Measurements from ENCODE around the gene GPR158.

Gene GPR158

DNA sequence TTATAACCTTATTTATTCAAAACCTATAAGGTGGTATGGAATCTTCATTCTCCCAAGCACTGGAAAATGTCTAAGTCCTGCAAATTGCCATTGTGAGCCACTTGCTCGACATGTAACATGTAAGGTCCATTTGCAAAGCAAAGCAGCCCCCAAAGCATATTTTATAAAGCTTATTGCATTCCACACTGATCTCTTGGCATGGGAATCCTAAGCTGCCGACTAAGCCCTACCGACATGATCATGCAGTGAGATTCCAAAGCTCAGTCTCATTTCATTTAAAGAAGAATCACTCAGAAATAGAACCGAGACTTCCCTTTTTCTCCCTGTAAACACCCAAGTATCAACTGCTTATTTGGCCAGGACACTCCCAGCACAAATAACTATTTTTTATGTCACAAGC lies 425.9 kb downstream of the GPR158 start:
- no peaks in the 10 kb centered on the region for H3K4me1 ChIP-seq (ENCODE audit: low read depth, poor library complexity, severe bottlenecking)
- TF ChIP-seq, protein P1, sequence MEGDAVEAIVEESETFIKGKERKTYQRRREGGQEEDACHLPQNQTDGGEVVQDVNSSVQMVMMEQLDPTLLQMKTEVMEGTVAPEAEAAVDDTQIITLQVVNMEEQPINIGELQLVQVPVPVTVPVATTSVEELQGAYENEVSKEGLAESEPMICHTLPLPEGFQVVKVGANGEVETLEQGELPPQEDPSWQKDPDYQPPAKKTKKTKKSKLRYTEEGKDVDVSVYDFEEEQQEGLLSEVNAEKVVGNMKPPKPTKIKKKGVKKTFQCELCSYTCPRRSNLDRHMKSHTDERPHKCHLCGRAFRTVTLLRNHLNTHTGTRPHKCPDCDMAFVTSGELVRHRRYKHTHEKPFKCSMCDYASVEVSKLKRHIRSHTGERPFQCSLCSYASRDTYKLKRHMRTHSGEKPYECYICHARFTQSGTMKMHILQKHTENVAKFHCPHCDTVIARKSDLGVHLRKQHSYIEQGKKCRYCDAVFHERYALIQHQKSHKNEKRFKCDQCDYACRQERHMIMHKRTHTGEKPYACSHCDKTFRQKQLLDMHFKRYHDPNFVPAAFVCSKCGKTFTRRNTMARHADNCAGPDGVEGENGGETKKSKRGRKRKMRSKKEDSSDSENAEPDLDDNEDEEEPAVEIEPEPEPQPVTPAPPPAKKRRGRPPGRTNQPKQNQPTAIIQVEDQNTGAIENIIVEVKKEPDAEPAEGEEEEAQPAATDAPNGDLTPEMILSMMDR (conservative IDR thresholded peaks at IDR 0.05; ENCODE audit: low read depth, low read length): no peak
- H3K79me2 ChIP-seq (ENCODE audit: insufficient read depth, low read depth): no peaks in the 10 kb centered on the region
- no peak overlapping the region for H3K9ac ChIP-seq
- H3K4me3 ChIP-seq (IDR thresholded peaks at IDR 0.05; ENCODE audit: insufficient read depth, low read depth, low read length): no peak overlapping the region
- no peaks in the 10 kb centered on the region for H3K36me3 ChIP-seq (ENCODE audit: insufficient read depth)
- H4K20me1 ChIP-seq (ENCODE audit: insufficient read depth): no peaks in the 10 kb centered on the region
- H3K27me3 ChIP-seq (ENCODE audit: insufficient read depth, low read depth): no peaks in the 10 kb centered on the region
- no peak overlapping the region for H2AFZ ChIP-seq (ENCODE audit: low read depth)
- no peak overlapping the region for H3K27ac ChIP-seq
- H3K4me2 ChIP-seq: no peak overlapping the region

DNA sequence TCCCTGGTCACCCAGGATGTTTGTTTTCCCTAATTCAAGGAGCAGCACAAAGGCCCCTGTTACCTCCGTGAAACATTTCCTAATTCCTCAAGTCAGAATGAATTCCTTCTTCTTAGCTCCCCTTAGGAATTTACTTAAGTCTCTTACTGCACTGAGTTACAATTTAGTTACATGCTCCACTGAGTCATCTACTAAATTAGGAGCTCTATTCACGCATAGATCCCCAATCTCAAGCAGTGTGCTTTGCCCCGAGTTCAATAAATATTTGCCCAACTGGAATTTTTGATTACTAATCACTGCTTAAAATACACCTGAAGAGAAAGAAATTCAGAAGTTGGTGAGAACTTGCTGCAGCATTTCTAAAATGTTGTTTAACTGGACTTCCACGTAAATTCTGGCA lies 429.8 kb downstream of the GPR158 start:
- H3K4me3 ChIP-seq (IDR thresholded peaks at IDR 0.05; ENCODE audit: insufficient read depth, low read depth, low read length): no peak overlapping the region
- H3K9ac ChIP-seq: no peak overlapping the region
- no peaks in the 10 kb centered on the region for H3K4me1 ChIP-seq (ENCODE audit: low read depth, poor library complexity, severe bottlenecking)
- no peaks in the 10 kb centered on the region for H4K20me1 ChIP-seq (ENCODE audit: insufficient read depth)
- no peaks in the 10 kb centered on the region for H3K27me3 ChIP-seq (ENCODE audit: insufficient read depth, low read depth)
- no peaks in the 10 kb centered on the region for H3K79me2 ChIP-seq (ENCODE audit: insufficient read depth, low read depth)
- no peak overlapping the region for H2AFZ ChIP-seq (ENCODE audit: low read depth)
- TF ChIP-seq, protein P1 (conservative IDR thresholded peaks at IDR 0.05; ENCODE audit: low read depth, low read length): no peak
- no peak overlapping the region for H3K4me2 ChIP-seq
- H3K27ac ChIP-seq: no peak overlapping the region
- no peaks in the 10 kb centered on the region for H3K36me3 ChIP-seq (ENCODE audit: insufficient read depth)

DNA sequence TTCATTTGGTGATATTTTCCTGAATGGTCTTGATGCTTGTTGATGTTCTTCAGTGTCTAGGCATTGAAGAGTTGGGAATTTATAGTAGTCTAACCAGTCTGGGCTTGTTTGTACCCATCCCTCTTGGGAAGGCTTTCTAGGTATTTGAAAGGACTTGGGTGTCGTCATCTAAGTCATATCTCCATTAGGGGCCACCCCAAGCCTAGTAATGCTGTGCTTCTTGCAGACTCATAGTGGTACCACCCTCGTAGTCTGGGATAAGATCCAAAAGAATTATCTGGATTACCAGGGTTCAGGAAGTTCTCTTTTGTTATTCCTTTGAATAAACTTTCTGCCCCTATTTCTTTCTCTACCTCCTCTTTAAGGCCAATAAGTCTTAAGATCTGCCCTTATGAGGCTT lies 439.9 kb downstream of the GPR158 start:
- Histone ChIP-seq H3K4me2 (no peak overlapping the region), H3K4me3 (IDR thresholded peaks at IDR 0.05; ENCODE audit: insufficient read depth, low read depth, low read length) (no peak overlapping the region), H3K27ac (no peak overlapping the region), H3K4me1 (ENCODE audit: low read depth, poor library complexity, severe bottlenecking) (no peaks in the 10 kb centered on the region), H4K20me1 (ENCODE audit: insufficient read depth) (no peaks in the 10 kb centered on the region), H3K79me2 (ENCODE audit: insufficient read depth, low read depth) (no peaks in the 10 kb centered on the region), H2AFZ (ENCODE audit: low read depth) (no peak overlapping the region), H3K9ac (no peak overlapping the region), H3K27me3 (ENCODE audit: insufficient read depth, low read depth) (no peaks in the 10 kb centered on the region), H3K36me3 (ENCODE audit: insufficient read depth) (no peaks in the 10 kb centered on the region)
- TF ChIP-seq, protein P1 (conservative IDR thresholded peaks at IDR 0.05; ENCODE audit: low read depth, low read length): no peak

DNA sequence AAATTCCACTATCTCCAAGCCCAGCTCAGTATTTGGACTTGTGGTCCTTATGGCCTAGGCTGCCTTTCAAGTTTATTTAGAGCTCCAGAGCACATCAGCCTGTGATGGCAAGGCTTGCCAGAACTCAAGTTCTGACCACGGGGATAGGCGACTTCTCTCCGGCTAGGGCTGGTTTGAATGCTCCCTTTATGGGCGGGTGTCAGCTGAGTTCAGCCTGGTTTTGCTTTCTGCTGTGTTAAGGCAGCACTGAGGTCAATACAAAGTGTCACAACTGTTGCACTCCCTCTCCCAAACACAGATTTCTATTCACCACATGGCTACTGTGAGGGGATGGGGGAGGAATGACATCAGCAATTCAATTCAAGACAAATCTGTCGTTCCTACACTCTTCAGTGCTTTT lies 441.1 kb downstream of the GPR158 start:
- no peaks in the 10 kb centered on the region for H3K4me1 ChIP-seq (ENCODE audit: low read depth, poor library complexity, severe bottlenecking)
- H3K4me3 ChIP-seq (IDR thresholded peaks at IDR 0.05; ENCODE audit: insufficient read depth, low read depth, low read length): no peak overlapping the region
- no peaks in the 10 kb centered on the region for H3K36me3 ChIP-seq (ENCODE audit: insufficient read depth)
- H3K27me3 ChIP-seq (ENCODE audit: insufficient read depth, low read depth): no peaks in the 10 kb centered on the region
- TF ChIP-seq, protein P1 (conservative IDR thresholded peaks at IDR 0.05; ENCODE audit: low read depth, low read length): no peak
- H3K79me2 ChIP-seq (ENCODE audit: insufficient read depth, low read depth): no peaks in the 10 kb centered on the region
- H3K27ac ChIP-seq: no peak overlapping the region
- no peak overlapping the region for H3K4me2 ChIP-seq
- H4K20me1 ChIP-seq (ENCODE audit: insufficient read depth): no peaks in the 10 kb centered on the region
- no peak overlapping the region for H3K9ac ChIP-seq
- no peak overlapping the region for H2AFZ ChIP-seq (ENCODE audit: low read depth)
